GM18508 (cell line): ENCODE measurements around the gene GTPBP10.
A peak's percentile ranks its signal among the peaks of the same experiment; 100 is the strongest.
"Not testable (repeated sequence)": the region's sequence is repeated elsewhere in the genome, so short reads cannot be mapped to it uniquely, and the experiment has no call there.

ENCODE experiments used
- ATAC-seq: cut with Tn5 transposase; IDR thresholded peaks from one replicate; pipeline ENCODE4 v1.9.1; 2021; ENCODE audit warnings: moderate number of reproducible peaks; ENCODE audit not compliant: insufficient read depth, unreplicated experiment

Gene GTPBP10

GRCh38 chr7:90350032-90350431 is 3.5 kb downstream of the GTPBP10 start:
- ATAC-seq: not testable (repeated sequence)

- no peak for ATAC-seq
Observed at GRCh38 chr7:90351987-90352386, 5.5 kb downstream of the GTPBP10 start.

- no peak for ATAC-seq
Observed at GRCh38 chr7:90383422-90383821, 36.9 kb downstream of the GTPBP10 start.

- ATAC-seq: no peak
Observed at GRCh38 chr7:90383861-90384260, 37.3 kb downstream of the GTPBP10 start.

GRCh38 chr7:90384433-90384832 is 37.9 kb downstream of the GTPBP10 start:
- ATAC-seq: no peak

- ATAC-seq: no peak
Observed at GRCh38 chr7:90387470-90388240, 41.1 kb downstream of the GTPBP10 start.

- no peak for ATAC-seq
Observed at GRCh38 chr7:90390926-90391325, 44.4 kb downstream of the GTPBP10 start.

- ATAC-seq: no peak
Observed at GRCh38 chr7:90391488-90391887, 45.0 kb downstream of the GTPBP10 start.

GRCh38 chr7:90396420-90396819 is 49.9 kb downstream of the GTPBP10 start:
- ATAC-seq: no peak

- ATAC-seq: no peak
Observed at GRCh38 chr7:90401989-90402388, 55.5 kb downstream of the GTPBP10 start.

- peak; percentile 0 for ATAC-seq
Observed at GRCh38 chr7:90402785-90403173, 56.3 kb downstream of the GTPBP10 start.

- peak; percentile 96 for ATAC-seq
Observed at GRCh38 chr7:90403174-90404113, 56.9 kb downstream of the GTPBP10 start, which contains the start of gene CLDN12. CLDN12 (plus strand) TSS chr7:90403461; CDS start chr7:90412677, 9,216 bp downstream.

GRCh38 chr7:90404777-90405176 is 58.3 kb downstream of the GTPBP10 start:
- ATAC-seq: no peak

GRCh38 chr7:90407484-90407821 is 60.9 kb downstream of the GTPBP10 start:
- no peak for ATAC-seq

GRCh38 chr7:90408142-90408541 is 61.6 kb downstream of the GTPBP10 start:
- ATAC-seq: no peak

- ATAC-seq: no peak
Observed at GRCh38 chr7:90409667-90410066, 63.2 kb downstream of the GTPBP10 start.

- no peak for ATAC-seq
Observed at GRCh38 chr7:90411510-90411909, 65.0 kb downstream of the GTPBP10 start.

GRCh38 chr7:90412458-90413184 is 66.1 kb downstream of the GTPBP10 start:
- ATAC-seq: no peak

GRCh38 chr7:90413185-90413528 is 66.6 kb downstream of the GTPBP10 start:
- no peak for ATAC-seq

GRCh38 chr7:90421651-90422050 is 75.1 kb downstream of the GTPBP10 start:
- no peak for ATAC-seq

- peak; percentile 80 for ATAC-seq
Observed at GRCh38 chr7:90424720-90425119, 78.2 kb downstream of the GTPBP10 start.
